A673 (cell line): ENCODE measurements around the gene NTRK1. TPM values are rescaled to one million over a fixed set of nuclear protein-coding genes. Genes with fewer than 3 reads are reported as not detected.
"Not testable (repeated sequence)": the region's sequence is repeated elsewhere in the genome, so short reads cannot be mapped to it uniquely, and the experiment has no call there.

Source experiments
- BruUV-seq: library from RNA; stranded (reverse); fragments of 400-500 nt; replicated peaks from 2 replicates; lab custom pipeline; 2021; lab: Mats Ljungman, UMichigan
- CTCF ChIA-PET: fragments of 300-600 bp; sonication (Branson Sonifier 250); formaldehyde crosslinking; loops from one replicate; lab custom pipeline; 2022; ENCODE audit warnings: antibody characterized with exemption; lab: Charles Lee
- POLR2A ChIA-PET: fragments of 300-600 bp; sonication (Branson Sonifier 250); formaldehyde crosslinking; loops from one replicate; lab custom pipeline; 2022; ENCODE audit warnings: antibody characterized with exemption; ENCODE audit not compliant: low non-redundant PET; lab: Charles Lee
- DNase-seq: peaks from one replicate; pipeline ENCODE4 v3.0.0-alpha.2; 2015; ENCODE audit warnings: low spot score
- H3K27ac ChIP-seq: fragments of 200-600 bp; sonication (generic); 2 replicates; pipeline ENCODE4 v1.5.1; 2016; ENCODE audit warnings: mixed run types, low read depth, mild to moderate bottlenecking, mixed read lengths, antibody characterized with exemption, low read length; ENCODE audit not compliant: poor library complexity, severe bottlenecking
- H3K27me3 ChIP-seq: fragments of 200-600 bp; sonication (generic); replicated peaks from 2 replicates; pipeline ENCODE4 v1.6.1; 2017; ENCODE audit warnings: mixed run types, low read depth, mild to moderate bottlenecking, mixed read lengths, antibody characterized with exemption, low read length; ENCODE audit not compliant: insufficient read depth, poor library complexity
- H3K36me3 ChIP-seq: fragments of 200-600 bp; sonication (generic); 2 replicates; pipeline ENCODE4 v1.6.1; 2016; ENCODE audit warnings: mixed run types, mild to moderate bottlenecking, mixed read lengths, antibody characterized with exemption, low read length; ENCODE audit not compliant: insufficient read depth, poor library complexity, severe bottlenecking
- H3K4me1 ChIP-seq: fragments of 200-600 bp; sonication (generic); 2 replicates; pipeline ENCODE4 v1.6.1; 2017; ENCODE audit warnings: mixed run types, mild to moderate bottlenecking, mixed read lengths, antibody characterized with exemption, low read length; ENCODE audit not compliant: insufficient read depth, poor library complexity, severe bottlenecking
- H3K4me3 ChIP-seq: fragments of 200-600 bp; sonication (generic); 2 replicates; pipeline ENCODE4 v1.5.1; 2016; ENCODE audit warnings: low read depth, mixed run types, mild to moderate bottlenecking, mixed read lengths, low read length; ENCODE audit not compliant: poor library complexity, severe bottlenecking
- H3K9me3 ChIP-seq: fragments of 200-600 bp; sonication (generic); 2 replicates; pipeline ENCODE4 v1.6.1; 2016; ENCODE audit warnings: mixed run types, low read depth, mild to moderate bottlenecking, mixed read lengths, antibody characterized with exemption, low read length; ENCODE audit not compliant: poor library complexity, severe bottlenecking
- CTCF ChIP-seq: fragments of 300-800, 200-600 bp; sonication (generic); conservative IDR thresholded peaks from 2 replicates; pipeline ENCODE4 v1.5.1; 2017; ENCODE audit warnings: low read depth, mild to moderate bottlenecking, antibody characterized with exemption, low read length, moderate library complexity, mixed read lengths
- EZH2 ChIP-seq: fragments of 200-600 bp; sonication (generic); IDR thresholded peaks from 2 replicates; pipeline ENCODE4 v1.6.1; 2017; ENCODE audit warnings: borderline replicate concordance, low read depth, mild to moderate bottlenecking, mixed read lengths, antibody characterized with exemption, low read length; ENCODE audit not compliant: poor library complexity, severe bottlenecking
- intact Hi-C: fragments of 100-400 bp; cut with micrococcal nuclease; formaldehyde crosslinking; loops from one replicate; pipeline ENCODE4 v1.10.0; 2022; ENCODE audit not compliant: unreplicated experiment
- total RNA-seq: library from RNA; stranded (reverse); gene quantifications from 2 replicates; pipeline ENCODE4 v1.2.3, GENCODE V29; 2021

NTRK1 gene
- total RNA-seq, 1 experiment from 2014 or later: 5.1 TPM

GRCh38 chr1:156926175-156926574 is 65.5 kb downstream of the NTRK1 start:
- ChIA-PET CTCF (interaction anchor here (0.6 to 1.1 kb wide), 2 partner anchors 40 to 160 kb away, joined by 3 read pairs; no protein-coding TSS in a partner anchor), POLR2A (no interaction called here)
- BruUV-seq: no TSS peak
- intact Hi-C loops: loop anchor here (2.0 to 10.0 kb wide), 2 partner anchors 33 to 241 kb away; partner anchors contain the start of gene PEAR1
- Histone ChIP-seq H3K36me3 (no peaks in the 10 kb centered on the region), H3K27ac (no peak overlapping the region), H3K4me3 (no peak overlapping the region), H3K27me3 (peaks cover 48% of the 10 kb centered on the region), H3K9me3 (no peaks in the 10 kb centered on the region), H3K4me1 (no peaks in the 10 kb centered on the region)
- TF ChIP-seq CTCF (no peak), EZH2 (no peak)
- DNase-seq: peak; percentile 89

- POLR2A ChIA-PET: not testable (repeated sequence)
- intact Hi-C loops: loop anchor here (2.0 to 10.0 kb wide), 2 partner anchors 34 to 242 kb away; partner anchors contain the start of gene PEAR1
Observed at GRCh38 chr1:156926695-156927094, 66.0 kb downstream of the NTRK1 start.

GRCh38 chr1:156927215-156928042 is 66.8 kb downstream of the NTRK1 start:
- ChIA-PET POLR2A (no interaction called here), CTCF (interaction anchor here (0.6 to 1.5 kb wide), 10 partner anchors 10 to 238 kb away, joined by 3 to 12 read pairs (median 4); no protein-coding TSS in a partner anchor)
- peaks cover 35% of the 10 kb centered on the region for H3K27me3 ChIP-seq
- H3K27ac ChIP-seq: no peak overlapping the region
- H3K36me3 ChIP-seq: no peaks in the 10 kb centered on the region
- no peaks in the 10 kb centered on the region for H3K9me3 ChIP-seq
- no peaks in the 10 kb centered on the region for H3K4me1 ChIP-seq
- TF ChIP-seq CTCF (peak; percentile 81), EZH2 (no peak)
- intact Hi-C loops: loop anchor here (2.0 to 10.0 kb wide), 2 partner anchors 35 to 243 kb away; partner anchors contain the start of gene PEAR1
- peak; percentile 85 for DNase-seq
- no TSS peak for BruUV-seq
- H3K4me3 ChIP-seq: peak overlapping the region; percentile 31

More at GRCh38 chr1:156926695-156927094, 66.0 kb downstream of the NTRK1 start:
- CTCF ChIA-PET: interaction anchor here (1.1 kb wide), 1 partner anchor 40 kb away, joined by 3 read pairs; no protein-coding TSS in a partner anchor
- not testable (repeated sequence) for H3K4me3 ChIP-seq, H3K27ac ChIP-seq, DNase-seq, H3K36me3 ChIP-seq, H3K4me1 ChIP-seq, H3K9me3 ChIP-seq, BruUV-seq
- H3K27me3 ChIP-seq: peaks cover 43% of the 10 kb centered on the region
